Trophoblast cell (in vitro differentiated cells and primary cell): ENCODE results near the gene CRIP1.

Experiments used
- DNase-seq, 2 donors: peaks; one replicate each; pipeline ENCODE4 v3.0.0-alpha.2; 2016
- H2AFZ ChIP-seq: 2 replicates; pipeline ENCODE4 v1.6.1; 2013; ENCODE audit warnings: low read length, moderate library complexity, mild to moderate bottlenecking; ENCODE audit not compliant: insufficient read depth, poor library complexity
- H2AK5ac ChIP-seq: 2 replicates; pipeline ENCODE4 v1.6.1; 2013; ENCODE audit warnings: mild to moderate bottlenecking, low read length
- H2BK120ac ChIP-seq: 2 replicates; pipeline ENCODE4 v1.6.1; 2013; ENCODE audit warnings: low read length, mild to moderate bottlenecking, moderate library complexity; ENCODE audit not compliant: insufficient read depth, poor library complexity
- H2BK12ac ChIP-seq: 2 replicates; pipeline ENCODE4 v1.6.1; 2013; ENCODE audit warnings: mild to moderate bottlenecking, low read length, moderate library complexity
- H2BK5ac ChIP-seq: 2 replicates; pipeline ENCODE4 v1.6.1; 2013; ENCODE audit warnings: low read length, low read depth, moderate library complexity, mild to moderate bottlenecking; ENCODE audit not compliant: poor library complexity
- H3K14ac ChIP-seq: 2 replicates; pipeline ENCODE4 v1.6.1; 2013; ENCODE audit warnings: mild to moderate bottlenecking, low read length
- H3K18ac ChIP-seq: 2 replicates; pipeline ENCODE4 v1.6.1; 2013; ENCODE audit warnings: mild to moderate bottlenecking, low read length
- H3K23ac ChIP-seq: 2 replicates; pipeline ENCODE4 v1.6.1; 2013; ENCODE audit warnings: low read length
- H3K27ac ChIP-seq: 2 replicates; pipeline ENCODE4 v1.5.1; 2013; ENCODE audit warnings: low read depth, mild to moderate bottlenecking, inconsistent platforms, low read length, moderate library complexity
- H3K27me3 ChIP-seq: 2 replicates; pipeline ENCODE4 v1.6.1; 2013; ENCODE audit warnings: inconsistent platforms, mild to moderate bottlenecking, low read length, moderate library complexity; ENCODE audit not compliant: insufficient read depth
- H3K36me3 ChIP-seq, 2 experiments: 1 replicate in 1 of 2; 2 replicates in 1 of 2; pipeline ENCODE4 v1.6.1; 2013; ENCODE audit warnings: low read length in 2 of 2, mild to moderate bottlenecking in 2 of 2, moderate library complexity in 1 of 2; ENCODE audit not compliant: insufficient read depth in 2 of 2, control insufficient read depth in 1 of 2
- H3K4ac ChIP-seq: 2 replicates; pipeline ENCODE4 v1.6.1; 2013; ENCODE audit warnings: low read depth, mild to moderate bottlenecking, low read length, moderate library complexity
- H3K4me1 ChIP-seq, 2 experiments: 1 replicate in 1 of 2; 2 replicates in 1 of 2; pipeline ENCODE4 v1.6.1; 2013; ENCODE audit warnings: low read length in 2 of 2, mild to moderate bottlenecking in 2 of 2, moderate library complexity in 1 of 2; ENCODE audit not compliant: insufficient read depth in 2 of 2, control insufficient read depth in 1 of 2
- H3K4me2 ChIP-seq: 2 replicates; pipeline ENCODE4 v1.6.1; 2013; ENCODE audit warnings: inconsistent platforms, mild to moderate bottlenecking, low read length, moderate library complexity
- H3K4me3 ChIP-seq: 2 replicates; pipeline ENCODE4 v1.5.1; 2013; ENCODE audit warnings: mild to moderate bottlenecking, low read depth, low read length, inconsistent platforms
- H3K79me1 ChIP-seq: one replicate; pipeline ENCODE4 v1.6.1; 2013; ENCODE audit warnings: low read length
- H3K79me2 ChIP-seq: 2 replicates; pipeline ENCODE4 v1.6.1; 2013; ENCODE audit warnings: low read length, mild to moderate bottlenecking; ENCODE audit not compliant: control insufficient read depth, insufficient read depth, poor library complexity
- H3K9ac ChIP-seq: 2 replicates; pipeline ENCODE4 v1.6.1; 2013; ENCODE audit warnings: mild to moderate bottlenecking, low read length
- H3K9me3 ChIP-seq: 2 replicates; pipeline ENCODE4 v1.6.1; 2013; ENCODE audit warnings: low read depth, mild to moderate bottlenecking, control low read depth, inconsistent platforms, low read length; ENCODE audit not compliant: insufficient read depth
- H4K12ac ChIP-seq: 2 replicates; pipeline ENCODE4 v1.6.1; 2013; ENCODE audit warnings: low read depth, mild to moderate bottlenecking, low read length, moderate library complexity
- H4K8ac ChIP-seq: 2 replicates; pipeline ENCODE4 v1.6.1; 2013; ENCODE audit warnings: low read depth, mild to moderate bottlenecking, low read length, moderate library complexity
- H4K91ac ChIP-seq: one replicate; pipeline ENCODE4 v1.6.1; 2013; ENCODE audit warnings: low read depth, mild to moderate bottlenecking, low read length, moderate library complexity
- WGBS: extraction: QIAGEN DNeasy Blood & Tissue Kit; methylation state at CpG from one replicate; pipeline ENCODE4 v1.1.7; 2013; ENCODE audit warnings: missing lambda C conversion rate; ENCODE audit not compliant: insufficient read length, insufficient coverage; ENCODE audit errors: extremely low coverage; 5-methylcytosine and 5-hydroxymethylcytosine counted together

The CRIP1 gene

GRCh38 chr14:105531088-105531893 is 44.6 kb downstream of the CRIP1 start:
- Histone ChIP-seq H4K8ac (no peak overlapping the region), H2BK120ac (no peak overlapping the region), H3K27me3 (peaks cover 11% of the 10 kb centered on the region), H2AK5ac (no peak overlapping the region), H3K4me1 (no peaks in the 10 kb centered on the region), H3K14ac (no peak overlapping the region), H3K4me3 (no peak overlapping the region), H3K9ac (no peak overlapping the region), H2AFZ (no peak overlapping the region), H4K91ac (no peak overlapping the region), H3K79me2 (no peaks in the 10 kb centered on the region), H3K4me2 (no peak overlapping the region), H3K27ac (no peak overlapping the region), H3K23ac (no peak overlapping the region), H3K9me3 (peaks cover 74% of the 10 kb centered on the region), H3K4ac (no peak overlapping the region), H4K12ac (no peak overlapping the region), H2BK12ac (no peak overlapping the region), H3K79me1 (no peaks in the 10 kb centered on the region), H3K18ac (no peak overlapping the region), H2BK5ac (no peak overlapping the region), H3K36me3 (no peaks in the 10 kb centered on the region)
- DNase-seq, result no peak
- WGBS, result no CpG with 5 or more reads among the region's 30 CpGs

DNA sequence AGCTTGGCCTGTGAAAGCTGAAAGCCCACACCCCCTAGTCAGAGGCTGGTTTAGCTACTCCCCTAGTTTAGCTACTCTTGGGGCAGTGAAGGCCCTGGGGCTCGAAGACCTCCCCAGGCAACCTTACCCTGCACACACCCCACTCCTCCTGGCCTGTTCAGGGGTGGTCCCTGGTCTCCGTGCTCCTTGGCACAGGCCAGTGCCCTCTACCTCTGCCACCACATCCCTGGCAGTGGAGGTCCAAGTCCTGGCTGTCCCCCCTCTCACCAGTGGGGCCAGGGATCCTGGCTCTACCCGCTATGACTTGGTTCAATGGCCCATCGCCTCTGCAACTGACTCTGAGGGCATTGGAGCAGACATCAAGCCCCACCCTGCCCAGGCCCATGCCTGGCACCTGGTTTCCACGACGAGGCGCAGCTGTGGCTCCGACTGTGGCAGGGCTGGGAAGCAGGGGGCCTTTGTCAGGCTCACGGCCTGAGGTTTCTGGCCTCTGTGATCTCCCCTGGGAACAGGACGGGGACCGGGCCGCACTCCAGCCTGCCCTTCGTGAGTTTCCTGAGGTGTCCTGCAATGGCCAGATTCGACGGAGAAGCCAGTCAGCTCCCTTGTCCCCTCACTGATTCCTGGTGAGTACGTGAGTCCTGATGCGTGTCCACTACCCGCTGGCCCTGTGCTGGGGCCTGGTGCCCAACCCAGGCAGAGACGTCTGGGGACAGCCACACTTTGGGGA is 45.4 kb downstream of the CRIP1 start:
- no peaks in the 10 kb centered on the region for H3K79me2 ChIP-seq
- H3K79me1 ChIP-seq, result no peaks in the 10 kb centered on the region
- H3K14ac ChIP-seq, result no peak overlapping the region
- no peak overlapping the region for H3K4ac ChIP-seq
- H3K27me3 ChIP-seq, result peaks cover 5% of the 10 kb centered on the region
- no peak overlapping the region for H2AFZ ChIP-seq
- H3K27ac ChIP-seq, result no peak overlapping the region
- H3K4me1 ChIP-seq, result no peaks in the 10 kb centered on the region
- no CpG with 5 or more reads among the region's 19 CpGs for WGBS
- H3K9ac ChIP-seq, result no peak overlapping the region
- no peak overlapping the region for H2AK5ac ChIP-seq
- H3K4me3 ChIP-seq, result no peak overlapping the region
- no peak overlapping the region for H3K23ac ChIP-seq
- H3K4me2 ChIP-seq, result no peak overlapping the region
- H4K8ac ChIP-seq, result no peak overlapping the region
- H4K12ac ChIP-seq, result no peak overlapping the region
- peaks cover 79% of the 10 kb centered on the region for H3K9me3 ChIP-seq
- H2BK120ac ChIP-seq, result no peak overlapping the region
- H3K36me3 ChIP-seq, result no peaks in the 10 kb centered on the region
- no peak overlapping the region for H4K91ac ChIP-seq
- H2BK5ac ChIP-seq, result no peak overlapping the region
- H2BK12ac ChIP-seq, result no peak overlapping the region
- DNase-seq, result no peak
- H3K18ac ChIP-seq, result no peak overlapping the region

DNA sequence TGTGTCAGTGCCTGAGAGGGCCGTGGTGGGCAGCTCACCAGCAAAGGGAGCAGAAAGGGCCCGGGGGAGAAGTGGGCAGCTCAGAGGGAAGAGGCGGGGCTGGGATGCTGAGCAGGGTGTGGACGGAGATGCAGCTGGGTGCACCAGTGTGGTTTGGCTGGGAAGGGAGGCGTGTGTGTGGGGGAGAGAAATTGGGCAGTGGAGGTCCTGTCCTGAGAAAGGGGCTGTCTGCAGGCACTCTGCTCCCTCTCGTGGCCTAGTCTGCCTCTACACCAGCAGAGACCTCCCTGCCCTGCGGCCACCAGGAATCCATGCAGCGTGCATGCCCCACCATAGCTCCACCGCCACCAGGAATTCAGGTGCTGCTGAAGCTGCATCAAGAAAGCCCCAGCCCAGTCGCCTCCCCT is 46.1 kb downstream of the CRIP1 start:
- H4K8ac ChIP-seq, result no peak overlapping the region
- DNase-seq, result peak; percentile 37 to 63

GRCh38 chr14:105533391-105533790 is 46.7 kb downstream of the CRIP1 start:
- no peak overlapping the region for H3K14ac ChIP-seq
- H3K27me3 ChIP-seq, result no peaks in the 10 kb centered on the region
- H2AFZ ChIP-seq, result no peak overlapping the region
- H3K4me3 ChIP-seq, result no peak overlapping the region
- no peaks in the 10 kb centered on the region for H3K36me3 ChIP-seq
- no peak overlapping the region for H4K8ac ChIP-seq
- H3K27ac ChIP-seq, result no peak overlapping the region
- H3K23ac ChIP-seq, result no peak overlapping the region
- H2BK120ac ChIP-seq, result no peak overlapping the region
- no peak overlapping the region for H4K91ac ChIP-seq
- no peaks in the 10 kb centered on the region for H3K4me1 ChIP-seq
- no peak overlapping the region for H2AK5ac ChIP-seq
- peaks cover 84% of the 10 kb centered on the region for H3K9me3 ChIP-seq
- no peak overlapping the region for H3K4me2 ChIP-seq
- no peak for DNase-seq
- no peak overlapping the region for H2BK12ac ChIP-seq
- H2BK5ac ChIP-seq, result no peak overlapping the region
- no peaks in the 10 kb centered on the region for H3K79me1 ChIP-seq
- H3K79me2 ChIP-seq, result no peaks in the 10 kb centered on the region
- H4K12ac ChIP-seq, result no peak overlapping the region
- no peak overlapping the region for H3K9ac ChIP-seq
- no peak overlapping the region for H3K18ac ChIP-seq
- H3K4ac ChIP-seq, result no peak overlapping the region
- no CpG with 5 or more reads among the region's 9 CpGs for WGBS

More for the DNA sequence above, 46.1 kb downstream of the CRIP1 start:
- Histone ChIP-seq H3K4me2 (no peak overlapping the region), H3K18ac (no peak overlapping the region), H3K9me3 (peaks cover 85% of the 10 kb centered on the region), H3K79me2 (no peaks in the 10 kb centered on the region), H3K4me1 (no peaks in the 10 kb centered on the region), H2AFZ (no peak overlapping the region), H2AK5ac (no peak overlapping the region), H3K27ac (no peak overlapping the region), H3K9ac (no peak overlapping the region), H3K36me3 (no peaks in the 10 kb centered on the region), H3K27me3 (peaks cover 3% of the 10 kb centered on the region), H3K14ac (no peak overlapping the region), H2BK12ac (no peak overlapping the region), H3K4ac (no peak overlapping the region), H3K23ac (no peak overlapping the region), H3K79me1 (no peaks in the 10 kb centered on the region), H2BK5ac (no peak overlapping the region), H2BK120ac (no peak overlapping the region), H3K4me3 (no peak overlapping the region), H4K12ac (no peak overlapping the region), H4K91ac (no peak overlapping the region)
- WGBS, result no CpG with 5 or more reads among the region's 10 CpGs
